ENCODE measurements around the gene CDC27.

GRCh38 chr17:47078801-47079200, 110.3 kb downstream of the CDC27 start:
- TF ChIP-seq CTCF (optimal IDR thresholded peaks at IDR 0.05 in 1 of 3, IDR thresholded peaks at IDR 0.05 in 1 of 3, conservative IDR thresholded peaks at IDR 0.05 in 1 of 3; ENCODE audit: extremely low read depth in 1 of 3, insufficient read depth in 2 of 3, low read length in 3 of 3) = no peak
- TF ChIP-seq EZH2 (IDR thresholded peaks at IDR 0.05; ENCODE audit: low read length) = no peak

Measured in keratinocyte (primary cell).